Common myeloid progenitor, CD34-positive (primary cell): Measurements from ENCODE around the gene CDC123. TPM values are rescaled to one million over a fixed set of nuclear protein-coding genes. Genes with fewer than 3 reads are reported as not detected.

Experiments
- CTCF ChIA-PET: fragments of 350-600 bp; sonication (Branson Sonifier 250); formaldehyde crosslinking; loops from one replicate; lab custom pipeline; 2021; ENCODE audit warnings: antibody characterized with exemption; lab: Charles Lee
- POLR2A ChIA-PET: fragments of 350-600 bp; sonication (Branson Sonifier 250); formaldehyde crosslinking; loops from one replicate; lab custom pipeline; 2021; ENCODE audit warnings: antibody characterized with exemption; lab: Charles Lee
- DNase-seq, 3 donors: peaks; one replicate each; pipeline versions ENCODE4 v3.0.0 to v3.0.0-alpha.2; 2013
- H3K27ac ChIP-seq, 2 experiments: 1 replicate in 1 of 2; 2 replicates in 1 of 2; pipeline ENCODE4 v1.7.0; 2013; ENCODE audit warnings: inconsistent platforms in 2 of 2, low read length in 2 of 2, mild to moderate bottlenecking in 2 of 2, low read depth in 1 of 2, moderate library complexity in 1 of 2; ENCODE audit not compliant: severe bottlenecking in 2 of 2, insufficient read depth in 1 of 2, poor library complexity in 1 of 2
- H3K27me3 ChIP-seq, 5 experiments: replicated peaks in 2 of 5; 1 replicate in 3 of 5; 2 replicates in 2 of 5; pipeline versions ENCODE4 v1.6.1 to v1.7.0; 2013; ENCODE audit warnings: low read length in 4 of 5, mild to moderate bottlenecking in 2 of 5, moderate library complexity in 2 of 5, inconsistent platforms in 1 of 5; ENCODE audit not compliant: insufficient read depth in 5 of 5, control insufficient read depth in 4 of 5
- H3K36me3 ChIP-seq, 4 experiments: 1 replicate in 2 of 4; 2 replicates in 2 of 4; pipeline versions ENCODE4 v1.6.1 to v1.7.0; 2013; ENCODE audit warnings: low read length in 3 of 4, control low read depth in 1 of 4, mild to moderate bottlenecking in 1 of 4; ENCODE audit not compliant: control insufficient read depth in 4 of 4, insufficient read depth in 4 of 4
- H3K4me1 ChIP-seq, 4 experiments: 1 replicate in 3 of 4; 2 replicates in 1 of 4; pipeline versions ENCODE4 v1.6.1 to v1.7.1; 2013; ENCODE audit warnings: low read length in 3 of 4, mild to moderate bottlenecking in 3 of 4, control low read depth in 1 of 4, inconsistent platforms in 1 of 4, moderate library complexity in 1 of 4; ENCODE audit not compliant: control insufficient read depth in 4 of 4, insufficient read depth in 4 of 4; ENCODE audit errors: control extremely low read depth in 1 of 4
- H3K4me3 ChIP-seq, 7 experiments: 1 replicate in 4 of 7; 2 replicates in 3 of 7; pipeline versions ENCODE4 v1.5.1 to v1.7.0; 2013; ENCODE audit warnings: mild to moderate bottlenecking in 7 of 7, low read length in 6 of 7, moderate library complexity in 6 of 7, inconsistent platforms in 2 of 7, low read depth in 2 of 7, control low read depth in 1 of 7; ENCODE audit not compliant: insufficient read depth in 4 of 7, control insufficient read depth in 1 of 7; ENCODE audit errors: extremely low read depth in 1 of 7
- H3K9me3 ChIP-seq, 5 experiments: 1 replicate in 4 of 5; 2 replicates in 1 of 5; pipeline versions ENCODE4 v1.6.1 to v1.7.1; 2013; ENCODE audit warnings: low read length in 4 of 5, mild to moderate bottlenecking in 2 of 5, inconsistent platforms in 1 of 5, low read depth in 1 of 5, moderate library complexity in 1 of 5; ENCODE audit not compliant: control insufficient read depth in 4 of 5, insufficient read depth in 2 of 5; ENCODE audit errors: control extremely low read depth in 1 of 5
- WGBS: methylation state at CpG from one replicate; pipeline ENCODE4 v1.1.5; 2013; ENCODE audit not compliant: insufficient coverage; 5-methylcytosine and 5-hydroxymethylcytosine counted together
- polyA plus RNA-seq: library from polyadenylated mRNA; unstranded; fragments of 120-200 nt; gene quantifications from one replicate; pipeline ENCODE4 v1.2.1, GENCODE V29; 2013

The CDC123 gene, protein sequence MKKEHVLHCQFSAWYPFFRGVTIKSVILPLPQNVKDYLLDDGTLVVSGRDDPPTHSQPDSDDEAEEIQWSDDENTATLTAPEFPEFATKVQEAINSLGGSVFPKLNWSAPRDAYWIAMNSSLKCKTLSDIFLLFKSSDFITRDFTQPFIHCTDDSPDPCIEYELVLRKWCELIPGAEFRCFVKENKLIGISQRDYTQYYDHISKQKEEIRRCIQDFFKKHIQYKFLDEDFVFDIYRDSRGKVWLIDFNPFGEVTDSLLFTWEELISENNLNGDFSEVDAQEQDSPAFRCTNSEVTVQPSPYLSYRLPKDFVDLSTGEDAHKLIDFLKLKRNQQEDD
- polyA plus RNA-seq, result 64.3 TPM

DNA sequence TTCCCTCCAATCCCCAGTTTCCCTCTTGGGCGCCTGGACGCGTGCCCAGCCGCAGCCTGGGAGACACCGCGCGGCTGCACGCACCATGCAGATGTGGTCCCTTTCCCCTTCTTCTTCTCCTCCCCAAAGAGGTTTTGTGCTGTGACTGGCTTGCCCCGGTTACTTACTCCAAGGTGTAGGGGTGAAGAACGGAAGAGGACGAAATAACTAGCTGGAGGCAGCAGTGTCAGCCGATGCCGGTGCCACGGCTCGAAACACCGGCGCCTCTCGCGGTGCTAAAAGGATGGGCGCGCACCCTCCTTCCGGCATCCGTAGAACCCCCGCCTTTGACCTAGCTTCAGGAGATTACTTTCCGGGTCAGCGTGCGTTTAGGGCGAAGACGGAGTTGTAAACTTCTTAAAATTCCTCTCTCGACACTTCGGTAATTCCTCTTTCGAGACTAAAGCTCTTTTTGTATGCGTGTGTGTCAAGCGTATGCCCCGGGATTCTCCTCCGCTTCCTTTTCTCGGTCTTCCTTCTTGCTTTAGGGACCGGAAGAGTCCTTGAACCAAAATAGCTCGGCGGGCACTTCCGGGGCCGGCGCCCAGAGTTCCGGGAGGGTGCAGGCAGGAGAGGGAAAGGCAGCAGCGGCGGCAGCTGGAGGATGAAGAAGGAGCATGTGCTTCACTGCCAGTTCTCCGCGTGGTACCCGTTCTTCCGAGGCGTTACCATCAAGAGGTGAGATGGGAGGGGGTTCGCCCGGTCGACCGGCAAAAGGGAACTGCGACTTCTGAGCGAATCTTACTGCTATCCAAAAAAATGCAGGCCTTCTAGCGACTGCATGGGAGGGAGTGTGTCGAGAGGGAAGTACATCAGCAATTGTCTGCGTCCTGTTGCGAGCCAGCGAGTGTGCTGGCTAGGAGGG is at the start of gene CDC123, which contains the start of gene NUDT5:
CDC123 (plus strand) TSS at position 586 of the 904 bp plus-strand sequence; CDS start at position 644, 58 bp downstream.
NUDT5 (minus strand) TSS at position 289 of the 904 bp plus-strand sequence. CDS start 9,600 bp downstream, outside the sequence.
- CTCF ChIA-PET, result interaction anchor here (0.7 to 4.4 kb wide), 8 partner anchors 13 to 512 kb away, joined by 3 to 27 read pairs (median 4); no protein-coding TSS in a partner anchor
- peak; percentile 88 to 95 (median 93) for DNase-seq
- POLR2A ChIA-PET, result interaction anchor here (0.6 to 2.1 kb wide), 4 partner anchors 12 to 153 kb away, joined by 3 to 7 read pairs (median 4); partner anchors contain the start of gene UPF2

DNA sequence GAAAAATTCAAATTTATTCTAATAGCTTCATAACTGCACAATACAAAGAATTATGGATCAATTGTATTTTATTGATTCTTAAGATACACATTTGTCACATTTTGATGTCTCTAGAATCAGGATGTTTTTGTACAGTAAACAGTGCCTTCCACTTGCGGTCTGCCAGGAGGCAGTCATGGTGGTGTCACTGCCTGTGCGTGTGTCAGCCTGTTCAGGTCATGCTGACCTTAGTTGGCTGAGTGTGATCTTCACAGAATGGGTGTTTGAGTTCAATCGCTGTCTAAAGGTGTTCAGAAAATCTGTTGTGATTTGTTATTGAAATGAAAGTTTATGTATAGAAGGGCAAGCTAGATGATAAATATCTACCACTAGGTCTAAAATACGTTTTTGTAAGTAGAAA is 45.8 kb upstream of the CDC123 start:
- Histone ChIP-seq H3K36me3 (peaks cover 0 to 29% (median 20%) of the 10 kb centered on the region in 4 experiments), H3K4me3 (no peak overlapping the region), H3K4me1 (no peaks in the 10 kb centered on the region), H3K27me3 (no peaks in the 10 kb centered on the region), H3K27ac (no peak overlapping the region), H3K9me3 (no peaks in the 10 kb centered on the region)
- ChIA-PET POLR2A (no interaction called here), CTCF (no interaction called here)
- WGBS, result 67% methylated on average over 3 of the region's 4 CpGs
- DNase-seq, result no peak

More for the DNA sequence above, at the start of gene CDC123, which contains the start of gene NUDT5:
- Histone ChIP-seq H3K27me3 (no peaks in the 10 kb centered on the region), H3K4me3 (peak within 1 kb of the TSS; percentile 66 to 100 (median 96)), H3K36me3 (peaks cover 4 to 25% (median 14%) of the 10 kb centered on the region in 4 experiments), H3K27ac (peak within 1 kb of the TSS; percentile 94 to 96), H3K4me1 (peaks cover 14 to 46% (median 29%) of the 10 kb centered on the region in 4 experiments), H3K9me3 (no peaks in the 10 kb centered on the region)
- under 1% methylated on average over 50 of the region's 62 CpGs for WGBS

DNA sequence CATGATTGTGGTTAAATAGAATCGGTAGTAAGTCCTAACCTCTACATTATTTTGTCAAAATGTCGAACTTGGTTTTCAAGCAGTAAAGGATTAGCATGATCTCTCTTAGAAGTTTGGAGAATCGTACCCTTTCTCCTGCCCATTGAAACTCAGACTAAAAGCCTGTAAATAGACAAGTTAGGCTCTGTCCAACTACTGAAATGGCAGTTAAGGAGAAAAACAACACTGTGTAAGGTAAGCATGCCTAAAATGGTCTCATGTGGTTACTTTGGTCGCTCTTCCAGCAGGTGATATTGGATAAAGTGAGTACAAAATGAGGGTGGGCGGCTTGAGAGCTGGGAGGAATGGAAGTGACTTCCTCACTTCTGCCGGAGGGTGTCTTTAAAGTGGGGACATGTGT is 41.5 kb upstream of the CDC123 start:
- Histone ChIP-seq H3K9me3 (no peaks in the 10 kb centered on the region), H3K36me3 (peaks cover 2 to 44% (median 27%) of the 10 kb centered on the region in 4 experiments), H3K27me3 (no peaks in the 10 kb centered on the region), H3K4me3 (no peak overlapping the region), H3K27ac (no peak overlapping the region), H3K4me1 (no peaks in the 10 kb centered on the region)
- WGBS, result 98% methylated on average over 5 of the region's 6 CpGs
- no peak for DNase-seq
- CTCF ChIA-PET, result no interaction called here
- POLR2A ChIA-PET, result no interaction called here

DNA sequence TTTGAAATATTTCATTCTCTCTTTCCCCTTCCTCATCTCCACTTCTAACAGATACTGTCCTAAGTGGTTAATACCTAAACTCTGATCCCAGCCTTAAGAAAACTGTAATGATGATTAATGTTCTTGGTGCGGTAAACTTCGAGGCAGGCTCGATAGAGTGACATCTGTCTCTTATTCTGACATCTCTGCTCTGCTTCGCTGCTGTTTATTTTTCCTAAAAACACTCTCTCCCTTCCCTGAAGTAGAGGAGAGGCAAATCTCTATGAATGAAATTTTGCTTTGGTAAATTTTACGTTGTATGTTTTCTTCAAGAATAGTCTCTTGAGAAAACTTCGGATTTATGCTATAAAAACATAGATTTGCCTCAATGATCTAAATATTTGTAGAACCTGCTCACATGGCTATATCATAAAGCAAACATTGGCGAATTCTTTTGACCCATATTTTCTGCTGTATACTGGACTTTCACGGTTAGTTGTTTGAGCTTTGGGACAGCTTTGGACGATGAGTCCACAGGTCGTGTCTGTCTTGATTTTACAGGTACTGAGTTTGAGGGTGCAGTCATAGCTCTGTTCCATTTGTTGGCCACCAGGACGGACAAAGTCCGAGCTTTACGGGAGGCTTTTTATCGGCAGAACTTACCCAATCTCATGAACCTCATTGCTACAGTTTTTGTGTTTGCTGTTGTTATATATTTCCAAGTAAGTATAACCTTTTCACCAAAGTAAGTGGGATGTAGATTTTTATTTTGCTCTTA is 39.4 kb upstream of the CDC123 start:
- DNase-seq, result no peak
- POLR2A ChIA-PET, result no interaction called here
- H3K27me3 ChIP-seq, result no peaks in the 10 kb centered on the region
- 98% methylated on average over 6 of the region's 14 CpGs for WGBS
- H3K27ac ChIP-seq, result no peak overlapping the region
- H3K4me1 ChIP-seq, result no peaks in the 10 kb centered on the region
- CTCF ChIA-PET, result interaction anchor here (0.5 to 1.1 kb wide), 3 partner anchors 17 to 938 kb away, joined by 3 read pairs; no protein-coding TSS in a partner anchor
- H3K36me3 ChIP-seq, result peaks cover 9 to 53% (median 28%) of the 10 kb centered on the region in 4 experiments
- no peak overlapping the region for H3K4me3 ChIP-seq
- no peaks in the 10 kb centered on the region for H3K9me3 ChIP-seq

DNA sequence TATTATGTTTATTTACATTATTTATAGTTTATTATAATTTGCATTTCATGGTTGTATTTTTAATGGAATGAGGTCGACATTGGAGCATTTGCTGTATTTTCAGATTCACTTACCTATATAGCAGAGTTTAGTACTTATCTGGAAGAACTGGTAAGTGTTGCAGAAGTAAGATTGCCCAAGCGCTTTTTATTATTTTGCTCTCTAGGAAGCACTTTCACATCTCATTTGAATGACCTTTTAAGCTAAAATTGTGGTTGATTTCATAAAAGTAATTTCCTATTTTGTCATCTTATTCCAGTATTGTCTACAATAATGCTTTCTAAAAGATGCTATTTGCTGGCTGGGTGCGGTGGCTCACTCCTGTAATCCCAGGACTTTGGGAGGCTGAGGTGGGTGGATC is 37.9 kb upstream of the CDC123 start:
- Histone ChIP-seq H3K27me3 (no peaks in the 10 kb centered on the region), H3K4me3 (no peak overlapping the region), H3K4me1 (no peaks in the 10 kb centered on the region), H3K36me3 (peaks cover 14 to 67% (median 35%) of the 10 kb centered on the region in 4 experiments), H3K9me3 (no peaks in the 10 kb centered on the region), H3K27ac (no peak overlapping the region)
- WGBS, result 100% methylated on average over 1 of the region's 3 CpGs
- DNase-seq, result no peak
- ChIA-PET CTCF (interaction anchor here (0.9 kb wide), 1 partner anchor 15 kb away, joined by 3 read pairs; no protein-coding TSS in a partner anchor), POLR2A (no interaction called here)

DNA sequence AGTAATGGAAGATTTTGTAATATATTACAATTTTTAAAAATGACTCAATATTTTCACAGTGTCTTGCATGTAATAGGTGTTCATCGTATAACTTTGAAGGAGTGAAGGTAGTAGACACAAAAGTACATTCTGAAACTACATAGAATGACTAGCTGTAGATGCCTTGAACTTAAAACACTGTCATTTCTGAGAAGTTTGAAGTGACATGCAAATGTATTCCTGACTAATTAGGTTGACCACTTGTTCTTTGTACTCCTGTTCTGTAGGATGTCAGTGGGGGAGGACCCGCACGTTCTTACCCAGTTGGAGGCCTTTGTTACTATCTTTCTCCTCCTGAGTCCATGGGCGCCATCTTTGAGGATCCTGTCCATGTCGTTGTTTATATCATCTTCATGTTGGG is 35.3 kb upstream of the CDC123 start:
- Histone ChIP-seq H3K4me1 (no peaks in the 10 kb centered on the region), H3K4me3 (no peak overlapping the region), H3K9me3 (no peaks in the 10 kb centered on the region), H3K36me3 (peaks cover 24 to 74% (median 41%) of the 10 kb centered on the region in 4 experiments), H3K27me3 (no peaks in the 10 kb centered on the region), H3K27ac (no peak overlapping the region)
- ChIA-PET CTCF (interaction anchor here (1.2 to 1.9 kb wide), 2 partner anchors 15 to 742 kb away, joined by 3 to 5 read pairs; no protein-coding TSS in a partner anchor), POLR2A (no interaction called here)
- 100% methylated on average over 3 of the region's 5 CpGs for WGBS
- no peak for DNase-seq
